Activated CD4-positive, alpha-beta T cell treated with anti-CD3 and anti-CD28 coated beads, Interleukin-2, amount 50 U/mL, for 16 hours (primary cell): Measurements from ENCODE around the gene MCEE.
"Not testable (repeated sequence)": the region's sequence is repeated elsewhere in the genome, so short reads cannot be mapped to it uniquely, and the experiment has no call there.

Source experiments
- DNase-seq: peaks from one replicate; pipeline ENCODE4 v3.0.0-alpha.2; 2020

The MCEE gene

DNA sequence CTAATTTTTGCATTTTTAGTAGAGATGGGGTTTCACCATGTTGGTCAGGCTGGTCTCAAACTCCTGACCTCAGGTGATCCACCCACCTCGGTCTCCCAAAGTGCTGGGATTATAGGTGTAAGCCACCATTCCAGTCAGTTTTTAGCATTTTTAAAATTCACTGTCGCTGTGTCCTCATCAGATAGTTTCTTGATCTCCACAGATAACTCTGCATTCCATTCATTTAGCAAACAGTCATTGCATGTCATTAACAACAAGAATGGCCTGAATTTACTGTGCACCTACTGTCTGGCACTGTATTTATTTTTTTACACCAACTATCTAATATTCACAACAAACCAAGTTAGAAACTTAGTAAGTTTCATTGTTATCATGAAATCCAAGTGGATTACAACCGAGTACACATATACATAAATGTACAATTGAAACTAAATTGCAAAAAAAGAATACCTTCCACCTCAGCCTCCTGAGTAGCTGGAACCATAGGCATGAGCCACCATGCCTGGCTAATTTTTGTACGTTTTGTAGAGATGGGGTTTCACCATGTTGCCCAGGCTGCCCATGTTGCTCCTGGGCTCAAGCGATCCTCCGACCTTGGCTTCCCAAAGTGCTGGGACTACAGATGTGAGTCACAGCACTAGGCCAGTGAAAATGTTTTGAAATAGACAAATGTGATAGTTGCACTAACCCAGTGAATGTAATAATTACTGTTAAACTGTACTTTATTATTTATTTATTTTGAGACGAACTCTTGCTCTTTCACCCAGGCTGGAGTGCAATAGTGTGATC is 4.3 kb downstream of the MCEE start:
- no peak for DNase-seq

- DNase-seq = no peak
Measured at GRCh38 chr2:71122387-71123298, 7.4 kb downstream of the MCEE start.

GRCh38 chr2:71121479-71121878 is 8.6 kb downstream of the MCEE start:
- no peak for DNase-seq

- DNase-seq = no peak
Measured at GRCh38 chr2:71120195-71120594, 9.8 kb downstream of the MCEE start.

GRCh38 chr2:71117063-71117462 is 13.0 kb downstream of the MCEE start:
- no peak for DNase-seq

DNA sequence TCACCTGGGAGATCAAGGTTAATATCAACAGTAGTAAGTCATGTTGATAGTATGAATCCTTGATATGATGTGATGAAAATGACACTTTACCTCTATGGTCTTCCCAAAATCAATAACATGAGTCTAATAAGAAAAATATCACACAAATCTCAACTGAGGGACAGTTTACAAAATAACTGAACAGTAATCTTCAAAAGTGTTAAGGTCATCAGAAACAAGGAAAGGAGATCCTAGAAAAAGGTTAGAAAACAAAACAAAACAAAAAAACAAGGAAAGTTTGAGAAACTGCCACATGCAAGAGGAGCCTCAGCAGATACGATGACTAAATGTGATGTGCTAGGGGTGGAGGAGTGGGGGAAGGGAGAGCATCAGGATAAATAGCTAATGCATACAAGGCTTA is 16.2 kb downstream of the MCEE start:
- no peak for DNase-seq

DNA sequence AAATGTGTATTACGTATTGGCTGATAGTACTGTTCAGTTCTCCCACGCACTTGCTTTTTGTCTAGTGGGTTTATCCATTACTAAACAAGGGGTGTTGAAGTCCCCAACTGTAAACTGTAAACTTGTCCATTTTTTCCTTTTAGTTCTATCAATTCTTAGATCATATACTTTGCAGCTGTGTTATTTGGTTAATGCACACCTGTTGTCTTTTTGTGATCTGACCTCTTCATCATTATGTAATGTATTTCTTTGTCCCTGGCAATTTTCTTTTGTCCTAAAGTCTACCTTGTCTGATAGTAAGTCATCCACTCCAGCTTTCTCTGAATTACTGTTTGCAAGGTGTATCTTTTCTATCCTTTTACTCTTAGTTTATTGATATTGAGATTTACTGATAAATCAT is 21.9 kb downstream of the MCEE start:
- no peak for DNase-seq

DNA sequence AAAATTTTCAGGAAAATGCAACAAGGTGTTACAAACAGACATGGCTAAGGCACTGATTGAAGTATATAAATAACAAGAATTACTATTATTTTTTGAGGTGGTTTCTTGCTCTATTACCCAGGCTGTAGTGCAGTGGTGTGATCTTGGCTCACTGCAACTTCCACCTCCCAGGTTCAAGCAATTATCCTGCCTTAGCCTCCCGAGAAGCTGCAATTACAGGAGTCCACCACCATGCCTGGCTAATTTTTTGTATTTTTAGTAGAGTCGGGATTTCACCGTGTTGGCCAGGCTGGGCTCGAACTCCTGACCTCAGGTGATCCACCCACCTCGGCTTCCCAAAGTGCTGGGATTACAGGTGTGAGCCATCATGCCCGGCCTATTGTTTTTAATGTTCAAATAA is 23.6 kb downstream of the MCEE start:
- not testable (repeated sequence) for DNase-seq

- no peak for DNase-seq
Measured at GRCh38 chr2:71103809-71104208, 26.2 kb downstream of the MCEE start.

GRCh38 chr2:71102981-71103681 is 26.9 kb downstream of the MCEE start:
- no peak for DNase-seq

DNA sequence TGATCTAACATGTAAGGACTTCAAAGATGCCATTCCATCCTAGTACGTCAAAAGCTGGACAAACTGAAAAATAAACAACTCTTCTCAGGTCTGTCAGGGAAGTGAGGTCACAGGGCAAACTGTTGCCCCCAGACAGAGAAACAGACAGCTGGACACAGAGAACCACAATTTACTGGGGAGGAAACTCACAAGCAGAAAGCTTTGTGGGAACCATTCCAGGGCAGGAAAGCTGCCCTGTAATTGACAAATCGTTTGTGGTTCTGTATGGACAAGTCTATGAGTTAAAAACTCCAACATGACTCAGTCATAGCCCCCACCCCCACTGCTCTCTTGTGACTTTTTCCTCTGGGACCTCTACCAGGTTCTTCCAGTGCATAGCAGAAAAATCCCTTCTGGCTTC is 28.4 kb downstream of the MCEE start:
- DNase-seq = no peak

- DNase-seq = peak; percentile 46
Measured at GRCh38 chr2:71100195-71100964, 29.6 kb downstream of the MCEE start.

DNA sequence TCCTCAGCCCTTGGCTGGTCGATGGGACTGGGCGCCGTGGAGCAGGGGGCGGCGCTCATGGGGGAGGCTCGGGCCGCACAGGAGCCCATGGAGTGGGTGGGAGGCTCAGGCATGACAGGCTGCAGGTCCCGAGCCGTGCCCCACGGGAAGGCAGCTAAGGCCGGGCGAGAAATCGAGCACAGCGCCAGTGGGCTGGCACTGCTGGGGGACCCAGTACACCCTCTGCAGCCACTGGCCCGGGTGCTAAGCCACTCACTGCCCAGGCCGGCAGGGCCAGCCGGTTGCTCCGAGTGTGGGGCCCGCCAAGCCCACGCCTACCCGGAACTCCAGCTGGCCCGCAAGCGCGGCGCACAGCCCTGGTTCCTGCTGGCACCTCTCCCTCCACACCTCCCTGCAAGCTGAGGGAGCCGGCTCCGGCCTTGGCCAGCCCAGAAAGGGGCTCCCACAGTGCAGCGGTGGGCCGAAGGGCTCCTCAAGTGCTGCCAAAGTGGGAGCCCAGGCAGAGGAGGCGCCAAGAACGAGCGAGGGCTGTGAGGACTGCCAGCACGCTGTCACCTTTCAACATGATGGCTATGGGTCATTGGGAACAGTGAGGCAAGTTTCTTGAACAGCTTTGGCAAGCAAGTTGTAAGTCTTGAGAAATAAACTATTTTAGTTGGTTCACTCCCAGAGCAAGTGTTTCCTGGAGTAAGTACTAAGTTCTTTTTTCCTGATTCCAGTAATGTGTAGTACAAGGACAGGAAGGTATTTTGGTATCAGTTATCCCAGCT is 37.4 kb downstream of the MCEE start:
- DNase-seq = not testable (repeated sequence)

DNA sequence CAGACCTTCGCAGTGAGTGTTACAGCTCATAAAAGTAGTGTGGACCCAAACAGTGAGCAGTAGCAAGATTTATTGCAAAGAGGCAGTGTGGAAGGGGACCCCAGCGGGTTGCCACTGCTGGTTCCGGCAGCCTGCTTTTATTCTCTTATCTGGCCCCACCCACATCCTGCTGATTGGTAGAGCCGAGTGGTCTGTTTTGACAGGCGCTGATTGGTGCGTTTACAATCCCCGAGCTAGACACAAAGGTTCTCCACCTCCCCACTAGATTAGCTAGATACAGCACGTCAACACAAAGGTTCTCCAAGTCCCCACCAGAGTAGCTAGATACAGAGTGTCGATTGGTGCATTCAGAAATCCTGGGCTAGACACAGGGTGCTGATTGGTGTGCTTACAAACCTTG is 38.2 kb downstream of the MCEE start:
- not testable (repeated sequence) for DNase-seq

- DNase-seq = not testable (repeated sequence)
Measured at GRCh38 chr2:71089475-71089874, 40.6 kb downstream of the MCEE start.

DNA sequence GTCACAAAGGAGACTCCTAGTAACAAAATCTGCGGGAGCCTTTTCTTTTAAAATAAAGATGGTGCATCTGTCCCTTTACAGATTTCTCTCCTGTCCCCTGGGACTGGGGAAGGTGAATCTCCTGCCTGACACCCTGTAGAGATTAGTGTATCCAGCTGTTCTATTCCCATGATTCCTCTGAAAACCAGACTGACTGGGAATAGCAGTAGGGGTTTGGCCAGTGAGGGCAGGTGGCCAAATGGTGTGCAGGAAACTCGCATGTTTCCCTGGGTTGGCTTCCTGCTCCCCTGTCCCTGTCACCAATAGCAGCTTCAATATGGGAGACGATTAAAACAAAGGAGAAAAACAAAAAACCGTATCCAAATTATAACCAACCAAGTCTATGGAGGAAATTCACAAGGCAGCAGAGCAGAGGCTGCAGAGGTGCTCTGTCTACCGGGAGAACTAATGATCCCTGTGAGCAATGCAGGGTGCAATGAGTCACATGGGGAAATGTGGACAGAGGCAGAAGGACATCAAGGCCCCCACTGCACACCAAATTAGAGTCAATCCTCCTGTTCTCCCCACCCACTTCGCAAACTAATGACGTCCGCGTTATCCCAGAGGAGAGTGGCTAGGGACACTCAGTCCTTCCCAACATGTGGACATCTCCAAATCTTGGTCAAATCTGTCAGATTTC is 44.6 kb downstream of the MCEE start:
- not testable (repeated sequence) for DNase-seq

GRCh38 chr2:71083752-71084312 is 46.2 kb downstream of the MCEE start:
- DNase-seq = not testable (repeated sequence)

GRCh38 chr2:71083297-71083696 is 46.7 kb downstream of the MCEE start:
- DNase-seq = not testable (repeated sequence)

DNA sequence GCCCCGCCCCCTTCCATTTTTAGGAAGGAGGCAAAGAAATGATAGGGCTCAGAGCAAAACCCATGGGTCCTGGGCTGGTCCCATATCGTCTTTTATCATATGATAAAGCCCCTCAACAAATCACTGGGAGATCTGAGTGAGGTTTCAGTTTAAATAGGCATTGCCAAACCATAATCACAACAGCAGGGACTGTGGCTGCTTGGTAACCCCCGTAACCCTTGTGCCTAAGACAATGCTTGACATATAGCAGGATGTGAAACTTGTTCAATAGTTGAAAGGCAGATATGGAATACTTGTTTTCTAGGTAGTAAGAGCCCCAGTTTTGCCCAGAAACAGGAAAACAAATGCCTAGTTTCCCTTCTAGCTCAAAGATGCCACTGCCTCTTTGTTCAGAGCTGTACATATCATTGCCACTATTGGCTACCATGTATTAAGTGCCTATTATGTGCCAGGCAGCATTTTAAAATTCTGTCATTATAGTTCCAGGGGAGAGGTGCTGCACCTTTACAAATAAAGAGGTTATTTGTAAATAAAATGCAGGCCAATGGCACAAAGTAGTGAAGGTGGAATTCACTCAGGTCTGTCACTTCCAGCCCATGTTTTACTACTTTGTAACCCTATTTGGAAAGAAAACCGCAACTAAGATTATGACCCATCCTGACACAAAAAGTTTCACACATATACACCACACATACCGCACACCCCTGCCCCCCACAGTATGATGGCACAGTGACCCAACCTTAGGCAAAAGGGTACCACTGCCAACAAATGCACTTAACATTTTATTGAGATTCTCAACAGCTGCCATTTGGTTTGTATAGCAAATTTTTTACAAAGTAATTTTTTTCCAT is 47.4 kb downstream of the MCEE start:
- peak; percentile 88 for DNase-seq

DNA sequence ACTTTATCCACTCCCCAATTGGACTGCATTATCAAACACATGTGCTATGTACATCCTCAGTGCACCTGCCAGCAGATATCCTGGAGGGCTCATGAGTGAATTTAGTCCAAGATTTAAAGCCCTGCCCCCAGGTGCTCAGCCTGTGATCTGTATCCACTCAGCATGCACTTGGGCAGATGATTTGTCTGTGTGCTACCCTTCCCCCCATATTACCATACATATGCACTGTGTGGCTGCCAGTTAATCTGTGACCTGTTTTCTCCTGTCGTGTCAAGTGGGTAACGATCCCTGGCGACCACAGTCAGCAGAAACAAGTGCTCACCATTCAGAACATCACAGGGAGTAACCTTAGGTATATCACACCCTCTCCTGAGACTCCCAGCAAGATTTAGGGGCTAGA is 51.4 kb downstream of the MCEE start:
- DNase-seq = no peak
